Transverse colon (tissue), 4 donors: Measurements from ENCODE around the gene WDR19.

Experiments
- CTCF ChIP-seq, 5 experiments: fragments of 200-600 bp in 3 of 5; fragments of 450-650 bp in 2 of 5; sonication (generic) in 3 of 5; IDR thresholded peaks; 1 replicate in 2 of 5; 2 replicates in 3 of 5; pipeline ENCODE4 v1.5.1; 2016 to 2017; ENCODE audit warnings: antibody characterized with exemption in 5 of 5, inconsistent platforms in 3 of 5, mild to moderate bottlenecking in 2 of 5, moderate library complexity in 1 of 5
- POLR2A ChIP-seq: fragments of 450-650 bp; IDR thresholded peaks from one replicate; pipeline ENCODE4 v1.6.1; 2016; ENCODE audit warnings: antibody characterized with exemption, mild to moderate bottlenecking, moderate library complexity
- POLR2AphosphoS5 ChIP-seq, 3 donors: sonication (generic); formaldehyde crosslinking; IDR thresholded peaks; one replicate each; pipeline ENCODE4 v1.6.1; 2016; ENCODE audit warnings: antibody characterized with exemption in 3 of 3

DNA sequence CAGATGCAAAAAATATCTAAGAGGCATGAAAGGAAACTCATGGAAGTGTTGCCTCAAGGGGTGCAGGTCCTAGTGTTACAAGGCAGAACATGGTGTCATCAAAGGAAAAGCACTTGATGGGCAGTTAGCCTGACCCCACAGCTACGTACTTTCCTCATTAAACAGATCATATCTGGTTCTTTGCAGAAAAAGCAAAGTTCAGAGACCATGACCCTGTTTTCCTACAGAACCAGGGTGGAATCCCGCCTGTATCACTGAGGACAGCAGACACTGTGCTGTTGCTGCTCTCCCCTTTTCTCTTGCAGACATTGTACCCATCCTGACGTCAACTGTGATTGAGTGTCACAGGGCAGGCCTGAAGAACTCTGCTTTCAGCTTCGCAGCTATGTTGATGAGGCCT is 92.2 kb downstream of the WDR19 start:
- TF ChIP-seq CTCF (IDR thresholded peaks at IDR 0.05) (no peak), POLR2AphosphoS5 (IDR thresholded peaks at IDR 0.05) (no peak), POLR2A (no peak)
